Activated naive CD8-positive, alpha-beta T cell treated with anti-CD3 and anti-CD28 coated beads, Interleukin-2, amount 50 U/mL, for 16 hours (primary cell): ENCODE measurements around the gene SORCS3.

ENCODE experiments used
- DNase-seq: peaks from one replicate; pipeline ENCODE4 v3.0.0-alpha.2; 2020; ENCODE audit warnings: low read depth, low spot score

Gene SORCS3

GRCh38 chr10:104777086-104777799, 136.2 kb downstream of the SORCS3 start:
- DNase-seq, result no peak

- DNase-seq, result no peak
Observed at GRCh38 chr10:104778371-104778770, 137.3 kb downstream of the SORCS3 start.

GRCh38 chr10:104779701-104780100, 138.6 kb downstream of the SORCS3 start:
- no peak for DNase-seq

- no peak for DNase-seq
Observed at GRCh38 chr10:104780165-104780564, 139.1 kb downstream of the SORCS3 start.

GRCh38 chr10:104780946-104781595, 140.0 kb downstream of the SORCS3 start:
- no peak for DNase-seq

GRCh38 chr10:104784452-104784851, 143.4 kb downstream of the SORCS3 start:
- no peak for DNase-seq

GRCh38 chr10:104791471-104791870, 150.4 kb downstream of the SORCS3 start:
- no peak for DNase-seq

- DNase-seq, result no peak
Observed at GRCh38 chr10:104795411-104795810, 154.3 kb downstream of the SORCS3 start.

GRCh38 chr10:104796823-104797222, 155.7 kb downstream of the SORCS3 start:
- no peak for DNase-seq

- DNase-seq, result no peak
Observed at GRCh38 chr10:104802941-104803340, 161.9 kb downstream of the SORCS3 start.

- DNase-seq, result no peak
Observed at GRCh38 chr10:104804880-104805279, 163.8 kb downstream of the SORCS3 start.

GRCh38 chr10:104806801-104807200, 165.7 kb downstream of the SORCS3 start:
- no peak for DNase-seq

GRCh38 chr10:104807581-104808310, 166.7 kb downstream of the SORCS3 start:
- no peak for DNase-seq

- no peak for DNase-seq
Observed at GRCh38 chr10:104809288-104810090, 168.4 kb downstream of the SORCS3 start.

GRCh38 chr10:104811166-104811565, 170.1 kb downstream of the SORCS3 start:
- no peak for DNase-seq

GRCh38 chr10:104816501-104816900, 175.4 kb downstream of the SORCS3 start:
- DNase-seq, result no peak

- no peak for DNase-seq
Observed at GRCh38 chr10:104819731-104820130, 178.6 kb downstream of the SORCS3 start.

GRCh38 chr10:104822088-104822487, 181.0 kb downstream of the SORCS3 start:
- DNase-seq, result no peak

- no peak for DNase-seq
Observed at GRCh38 chr10:104824380-104825006, 183.4 kb downstream of the SORCS3 start.

GRCh38 chr10:104831272-104831671, 190.2 kb downstream of the SORCS3 start:
- no peak for DNase-seq

- DNase-seq, result no peak
Observed at GRCh38 chr10:104834580-104834979, 193.5 kb downstream of the SORCS3 start.
